SK-N-DZ (cell line): ENCODE data around the gene RNF223.
"Not testable (repeated sequence)": the region's sequence is repeated elsewhere in the genome, so short reads cannot be mapped to it uniquely, and the experiment has no call there.

Experiments used
- DNase-seq: peaks from one replicate; pipeline ENCODE4 v3.0.0-alpha.2; 2015; ENCODE audit warnings: low spot score

The RNF223 gene

DNA sequence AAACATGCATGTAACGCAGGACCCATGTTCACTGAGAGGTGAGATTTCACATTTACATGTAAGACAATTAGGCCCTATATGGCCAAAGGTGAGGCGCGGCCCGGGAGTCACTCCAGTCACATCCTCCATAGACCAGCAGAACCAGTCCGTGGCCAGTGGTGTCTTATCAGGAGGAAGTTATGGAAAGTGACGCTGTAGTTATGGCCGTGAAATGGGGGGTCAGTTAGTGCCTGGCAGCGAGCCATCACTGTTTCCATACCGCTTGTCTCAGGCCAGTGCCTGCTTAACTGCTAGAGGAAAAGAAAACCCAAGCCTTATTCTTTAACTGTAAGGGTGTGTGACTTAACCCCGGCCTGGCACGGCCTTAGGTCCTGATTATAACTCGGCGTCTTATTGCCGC lies 35.6 kb upstream of the RNF223 start:
- no peak for DNase-seq

DNA sequence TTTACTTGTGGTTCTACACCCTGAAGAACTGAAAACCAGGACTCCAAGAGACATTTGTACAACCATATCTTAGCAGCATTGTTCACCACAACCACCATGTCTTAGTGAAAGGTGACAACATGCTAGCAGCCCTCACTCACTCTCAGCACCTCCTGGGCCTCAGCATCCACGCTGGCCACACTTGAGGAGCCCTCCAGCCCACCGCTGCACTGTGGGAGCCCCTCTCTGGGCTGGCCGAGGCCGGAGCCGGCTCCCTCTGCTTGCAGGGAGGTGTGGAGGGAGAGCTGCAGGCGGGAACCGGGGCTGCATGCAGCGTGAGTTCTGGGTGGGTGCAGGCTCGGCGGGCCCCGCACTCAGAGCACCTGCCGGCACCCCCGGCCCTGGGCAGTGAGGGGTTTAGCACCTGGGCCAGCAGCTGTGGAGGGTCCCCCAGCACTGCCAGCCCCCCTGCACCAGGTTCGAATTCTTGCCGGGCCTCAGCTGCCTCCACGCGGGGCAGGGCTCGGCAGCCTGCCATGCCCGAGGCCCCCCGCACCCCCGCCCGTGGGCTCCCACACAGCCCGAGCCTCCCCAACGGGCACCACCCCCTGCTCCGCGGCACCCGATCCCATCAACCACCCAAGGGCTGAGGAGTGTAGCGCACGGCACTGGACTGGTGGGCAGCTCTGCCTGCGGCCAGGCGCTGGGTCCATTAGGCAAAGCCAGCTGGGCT lies 32.6 kb upstream of the RNF223 start:
- no peak for DNase-seq

DNA sequence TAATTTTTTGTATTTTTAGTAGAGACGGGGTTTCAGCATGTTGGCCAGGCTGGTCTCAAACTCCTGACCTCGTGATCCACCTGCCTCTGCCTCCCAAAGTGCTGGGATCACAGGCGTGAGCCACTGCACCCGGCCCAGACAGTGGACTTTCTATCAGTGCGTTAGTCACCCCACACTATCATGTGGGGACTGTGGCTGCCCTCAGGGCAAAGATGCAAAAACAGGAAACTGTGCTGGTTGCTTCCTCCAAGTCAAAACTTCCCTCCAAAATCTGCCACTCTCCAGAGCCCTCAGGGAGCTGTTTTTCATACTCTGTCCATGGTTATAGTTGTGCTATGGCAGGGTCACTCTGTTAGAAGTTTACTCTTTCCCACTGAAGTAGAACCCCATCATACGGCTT lies 30.0 kb upstream of the RNF223 start:
- not testable (repeated sequence) for DNase-seq

DNA sequence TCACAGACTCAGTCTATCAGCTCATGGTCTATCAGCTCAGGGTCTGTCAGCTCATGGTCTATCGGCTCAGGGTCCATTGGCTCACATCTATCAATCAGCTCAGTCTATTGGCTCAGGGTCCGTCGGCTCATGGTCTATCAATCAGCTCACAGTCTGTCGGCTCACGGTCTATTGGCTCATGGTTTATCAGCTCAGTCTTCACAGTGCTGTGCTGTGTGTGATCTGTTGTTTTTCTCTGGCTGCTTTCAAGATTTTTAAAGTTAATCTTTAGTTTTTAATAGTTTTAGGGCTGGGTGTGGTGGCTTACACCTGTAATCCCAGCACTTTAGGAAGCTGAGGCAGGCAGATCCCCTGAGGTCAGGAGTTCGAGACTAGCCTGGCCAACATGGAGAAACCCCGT lies 27.4 kb upstream of the RNF223 start:
- DNase-seq = no peak

DNA sequence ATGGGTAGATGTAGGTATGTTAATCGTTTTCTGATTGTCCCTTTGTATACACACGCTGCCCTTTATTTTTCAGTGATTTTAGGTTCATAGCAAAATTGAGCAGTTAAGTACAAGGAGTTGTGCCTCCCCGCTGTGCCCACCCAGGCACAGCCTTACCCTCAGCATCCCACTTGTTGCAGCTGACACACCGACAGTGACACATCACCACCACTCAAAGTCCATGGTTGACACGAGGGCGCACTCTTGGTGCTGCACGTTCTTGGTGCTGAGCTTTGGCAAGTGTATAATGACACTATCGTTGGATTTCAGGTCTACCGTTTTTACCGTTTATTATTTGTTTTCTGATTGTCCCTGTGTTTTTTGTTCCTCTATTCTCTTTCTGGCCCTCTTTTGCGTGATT lies 26.2 kb upstream of the RNF223 start:
- no peak for DNase-seq

DNA sequence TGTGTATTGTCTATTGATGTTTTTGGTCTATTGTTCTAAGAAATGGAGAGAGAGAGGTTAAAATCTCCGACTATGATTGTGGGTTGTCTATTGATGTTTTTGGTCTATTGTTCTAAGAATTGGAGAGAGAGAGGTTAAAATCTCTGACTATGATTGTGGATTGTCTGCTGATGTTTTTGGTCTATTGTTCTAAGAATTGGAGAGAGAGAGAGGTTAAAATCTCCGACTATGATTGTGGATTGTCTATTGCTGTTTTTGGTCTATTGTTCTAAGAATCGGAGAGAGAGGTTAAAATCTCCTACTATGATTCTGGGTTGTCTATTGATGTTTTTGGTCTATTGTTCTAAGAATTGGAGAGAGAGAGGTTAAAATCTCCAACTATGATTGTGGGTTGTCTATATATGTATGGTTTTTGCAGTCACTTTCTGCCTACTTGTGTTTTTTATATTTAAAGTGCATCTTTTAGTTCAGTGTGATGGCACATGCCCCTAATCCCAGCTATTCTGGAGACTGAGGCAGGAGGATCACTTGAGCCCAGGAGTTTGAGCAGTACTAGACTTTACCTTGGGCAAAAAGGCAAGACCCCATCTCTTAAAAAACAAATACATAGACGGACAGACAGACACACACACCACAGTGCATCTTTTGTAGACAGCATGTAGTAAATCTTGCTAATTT lies 25.5 kb upstream of the RNF223 start:
- DNase-seq = no peak

DNA sequence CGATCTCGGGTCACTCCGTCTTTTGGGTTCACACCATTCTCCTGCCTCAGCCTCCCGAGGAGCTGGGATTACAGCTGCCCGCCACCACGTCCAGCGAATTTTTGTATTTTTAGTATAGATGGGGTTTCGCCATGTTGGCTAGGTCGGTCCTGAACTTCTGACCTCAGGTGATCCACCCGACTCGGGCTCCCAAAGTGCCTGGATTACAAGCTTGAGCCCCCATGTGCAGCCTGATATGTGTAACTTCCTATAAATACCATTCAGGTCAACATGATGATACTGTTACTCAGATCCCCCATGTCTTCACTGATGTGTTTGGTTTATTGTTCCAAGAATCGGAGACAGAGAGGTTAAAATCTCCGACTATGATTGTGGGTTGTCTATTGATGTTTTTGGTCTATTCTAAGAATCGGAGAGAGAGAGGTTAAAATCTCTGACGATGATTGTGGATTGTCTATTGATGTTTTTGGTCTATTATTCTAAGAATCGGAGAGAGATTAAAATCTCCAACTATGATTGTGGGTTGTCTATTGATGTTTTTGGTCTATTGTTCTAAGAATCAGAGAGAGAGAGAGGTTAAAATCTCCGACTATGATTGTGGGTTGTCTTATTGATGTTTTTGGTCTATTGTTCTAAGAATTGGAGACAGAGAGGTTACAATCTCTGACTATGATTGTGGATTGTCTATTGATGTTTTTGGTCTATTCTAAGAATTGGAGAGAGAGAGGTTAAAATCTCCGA lies 24.7 kb upstream of the RNF223 start:
- no peak for DNase-seq

DNA sequence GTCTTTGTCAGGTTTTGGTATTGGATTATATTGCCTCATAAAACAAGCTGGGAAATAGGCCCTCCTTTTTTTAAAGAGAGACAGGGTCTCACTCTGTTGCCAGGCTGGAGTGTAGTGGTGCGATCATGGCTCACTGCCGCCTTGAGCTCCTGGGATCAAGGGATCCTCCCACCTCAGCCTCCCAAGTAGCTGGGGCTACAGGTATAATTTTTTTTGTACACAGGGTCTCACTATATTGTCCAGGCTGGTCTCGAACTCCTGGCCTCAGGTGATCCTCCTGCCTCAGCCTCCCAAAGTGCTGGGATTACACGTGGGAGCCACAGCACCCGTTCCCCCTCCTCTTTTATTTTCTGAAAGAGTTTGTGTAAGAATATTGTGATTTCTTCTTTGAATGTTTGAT lies 22.0 kb upstream of the RNF223 start:
- DNase-seq = not testable (repeated sequence)

DNA sequence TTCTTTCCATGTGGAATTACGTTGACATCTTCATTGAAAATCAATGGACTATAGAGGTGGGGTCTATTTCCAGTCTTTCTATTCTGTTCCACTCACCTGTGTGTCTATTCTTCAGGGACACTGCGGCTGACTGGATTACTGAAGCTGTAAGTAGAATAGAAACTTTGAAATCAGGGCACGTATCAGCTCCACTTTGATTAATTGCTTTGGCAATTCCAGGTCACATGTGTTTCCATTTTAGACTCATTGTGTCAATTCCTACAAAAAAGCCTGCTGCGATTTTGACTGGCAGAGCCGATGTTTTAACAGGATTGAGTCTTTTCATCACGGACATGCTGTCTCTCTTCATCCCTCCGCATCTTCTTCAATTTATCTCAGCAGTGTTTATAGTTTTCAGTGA lies 20.9 kb upstream of the RNF223 start:
- no peak for DNase-seq

DNA sequence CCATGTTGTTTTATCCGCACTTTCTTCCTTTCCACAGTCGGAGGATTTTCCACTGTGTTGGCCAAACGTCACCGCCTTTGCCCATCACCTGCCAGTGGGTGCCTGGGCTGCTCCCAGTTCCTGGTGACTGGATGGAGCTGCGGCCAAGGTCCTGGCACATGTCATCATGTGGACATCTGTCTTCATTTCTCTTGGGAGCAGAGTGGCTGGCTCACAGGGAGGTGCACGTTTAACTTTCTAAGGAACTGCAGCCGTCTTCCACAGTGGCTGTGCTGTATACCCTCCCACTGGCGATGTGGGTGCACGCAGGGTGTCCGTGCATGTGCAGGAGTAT lies 19.5 kb upstream of the RNF223 start:
- DNase-seq = no peak

DNA sequence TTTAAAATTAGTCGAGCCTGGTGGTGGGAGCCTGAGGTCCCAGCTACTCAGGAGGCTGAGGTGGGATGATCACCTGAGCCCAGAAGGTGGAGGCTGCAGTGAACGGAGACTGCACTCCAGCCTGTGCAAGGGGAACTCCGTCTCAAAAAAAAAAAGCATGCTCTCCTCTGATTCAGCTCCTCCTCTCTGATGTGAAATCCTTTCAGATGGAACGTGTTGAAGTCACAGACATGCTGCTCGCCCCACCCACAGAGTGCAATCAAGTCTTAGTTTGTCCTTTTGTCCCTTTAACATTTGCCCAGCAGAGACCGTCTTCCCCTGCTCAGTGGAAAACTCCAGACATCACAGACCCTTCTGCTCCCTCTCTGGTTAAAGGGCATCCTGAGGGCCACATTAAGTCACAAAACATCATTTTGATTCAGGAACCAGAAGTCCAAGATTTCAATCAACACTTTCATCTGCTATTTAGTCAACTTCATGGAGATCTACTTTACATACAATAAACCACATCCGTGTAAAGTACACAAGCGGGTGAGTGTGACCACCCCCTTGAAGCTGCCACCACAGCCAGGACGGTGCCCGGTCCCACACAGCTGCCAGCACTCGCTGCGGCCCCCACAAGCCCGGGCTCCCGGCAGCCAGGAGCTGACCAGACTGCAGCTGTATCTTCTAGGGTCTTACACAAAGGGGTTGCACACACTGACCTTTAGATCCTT lies 18.9 kb upstream of the RNF223 start:
- DNase-seq = no peak

DNA sequence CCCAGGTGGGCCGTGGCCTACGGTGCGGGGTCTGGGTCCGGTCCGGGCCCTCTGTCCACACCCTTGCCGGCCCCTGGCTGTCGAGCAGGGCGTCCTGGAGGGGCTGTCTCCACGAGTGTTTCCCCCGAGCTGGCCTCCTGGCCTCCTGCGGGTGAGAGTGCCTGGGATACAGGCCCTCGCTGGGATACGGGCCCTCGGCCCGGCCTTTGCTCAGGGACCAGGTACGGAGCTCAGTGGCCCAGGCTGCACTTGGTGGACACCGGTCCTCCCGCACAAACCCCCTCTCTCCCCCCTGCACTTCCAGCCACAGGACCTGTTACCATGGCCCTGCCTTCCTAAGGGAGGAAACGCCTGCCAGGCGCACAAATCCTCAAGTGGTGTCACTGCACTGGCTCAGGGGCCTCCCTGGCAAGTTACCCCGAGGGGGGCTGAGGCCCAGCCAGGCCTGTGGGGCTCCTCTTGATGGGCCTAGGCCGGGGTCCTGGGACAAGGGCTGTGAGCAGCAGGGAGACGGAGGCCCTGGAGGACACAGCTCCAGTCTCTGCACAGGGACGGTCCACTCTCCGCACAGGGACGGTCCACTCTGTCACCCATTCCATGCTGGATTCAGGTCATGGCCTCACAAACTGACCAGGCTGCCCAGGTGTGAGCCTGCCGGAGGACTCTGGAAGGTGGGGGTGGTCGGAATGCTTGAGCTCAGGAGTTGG lies 18.2 kb upstream of the RNF223 start:
- no peak for DNase-seq

DNA sequence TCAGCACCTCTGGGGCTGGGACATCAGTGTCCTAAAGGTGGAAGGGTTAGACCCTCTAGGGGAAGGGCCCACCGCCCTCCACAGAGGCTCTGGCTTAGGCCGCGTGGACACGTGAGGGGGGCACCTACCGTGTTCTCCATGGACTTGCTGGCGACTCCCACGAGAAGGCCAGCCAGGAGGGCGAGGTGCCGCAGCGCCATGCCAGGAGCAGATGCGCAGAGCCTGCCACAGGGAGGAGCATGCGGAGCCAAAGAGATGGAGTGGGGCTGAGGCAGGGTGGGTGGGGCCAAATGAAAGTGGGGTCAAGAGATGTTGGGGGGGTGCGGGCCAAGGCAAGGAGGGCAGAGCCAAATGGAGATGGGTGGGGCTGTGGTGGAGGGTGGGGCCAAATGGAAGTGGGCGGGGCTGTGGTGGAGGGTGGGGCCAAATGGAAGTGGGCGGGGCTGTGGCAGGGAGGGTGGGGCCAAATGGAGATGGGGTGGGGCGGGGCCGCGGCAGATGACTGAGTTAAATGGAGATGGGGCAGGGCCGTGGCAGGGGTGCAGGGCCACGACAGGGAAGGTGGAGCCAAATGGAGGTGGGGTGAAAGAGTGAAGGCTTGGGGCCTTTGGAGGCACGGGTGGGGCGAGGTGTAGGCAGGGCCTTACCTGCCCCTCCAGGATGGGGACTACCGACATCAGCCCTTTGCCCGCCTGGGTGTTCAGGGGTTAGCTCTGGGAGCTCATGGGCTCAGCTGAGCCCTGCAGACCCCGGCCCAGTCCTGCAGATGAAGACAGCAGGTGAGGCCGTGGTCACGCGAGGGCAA lies 17.4 kb upstream of the RNF223 start:
- no peak for DNase-seq

DNA sequence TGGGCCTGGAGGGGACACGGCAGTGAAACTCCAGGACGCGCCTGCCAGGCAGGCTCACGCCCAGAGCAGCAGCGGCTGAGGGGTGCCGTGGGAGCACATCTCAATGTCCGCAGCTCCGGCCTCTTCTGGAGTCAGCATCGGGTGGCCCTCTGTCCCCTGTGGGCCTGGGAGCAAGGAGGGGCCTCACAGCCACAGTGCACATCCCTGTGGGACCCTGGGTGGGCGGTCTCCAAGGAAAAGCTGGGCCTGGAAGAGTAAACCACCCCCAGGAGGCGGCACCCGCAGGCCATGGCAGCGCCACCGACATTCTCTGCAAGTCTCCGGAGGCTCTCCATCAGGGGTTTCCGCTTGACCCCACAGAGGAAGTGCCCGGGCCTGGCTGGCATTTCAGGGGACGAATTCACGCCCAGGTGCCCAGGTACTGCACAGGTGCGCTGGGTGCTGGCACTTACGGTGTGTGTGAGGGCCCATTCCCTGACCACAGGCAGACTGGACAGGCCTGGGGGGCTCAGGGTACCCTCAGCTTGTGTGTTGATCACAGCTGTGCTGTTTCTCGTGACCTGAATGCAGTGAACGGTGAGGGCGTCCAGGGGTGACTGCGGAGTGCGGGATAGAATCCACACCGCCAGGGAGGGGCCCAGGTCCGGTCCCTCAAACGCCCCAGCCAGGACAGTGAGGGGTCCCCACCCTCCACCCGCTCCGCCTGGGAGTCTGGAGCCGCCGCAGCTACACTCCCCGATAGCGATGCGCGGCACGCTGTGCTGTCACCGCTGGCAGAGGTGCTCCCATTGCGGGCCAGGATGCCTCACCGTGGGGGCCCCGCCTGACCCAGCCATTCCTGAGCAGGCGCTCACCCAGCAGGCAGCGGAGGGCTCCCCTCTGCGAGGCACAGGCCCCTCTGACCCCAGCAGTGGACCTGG lies 16.6 kb upstream of the RNF223 start:
- no peak for DNase-seq

DNA sequence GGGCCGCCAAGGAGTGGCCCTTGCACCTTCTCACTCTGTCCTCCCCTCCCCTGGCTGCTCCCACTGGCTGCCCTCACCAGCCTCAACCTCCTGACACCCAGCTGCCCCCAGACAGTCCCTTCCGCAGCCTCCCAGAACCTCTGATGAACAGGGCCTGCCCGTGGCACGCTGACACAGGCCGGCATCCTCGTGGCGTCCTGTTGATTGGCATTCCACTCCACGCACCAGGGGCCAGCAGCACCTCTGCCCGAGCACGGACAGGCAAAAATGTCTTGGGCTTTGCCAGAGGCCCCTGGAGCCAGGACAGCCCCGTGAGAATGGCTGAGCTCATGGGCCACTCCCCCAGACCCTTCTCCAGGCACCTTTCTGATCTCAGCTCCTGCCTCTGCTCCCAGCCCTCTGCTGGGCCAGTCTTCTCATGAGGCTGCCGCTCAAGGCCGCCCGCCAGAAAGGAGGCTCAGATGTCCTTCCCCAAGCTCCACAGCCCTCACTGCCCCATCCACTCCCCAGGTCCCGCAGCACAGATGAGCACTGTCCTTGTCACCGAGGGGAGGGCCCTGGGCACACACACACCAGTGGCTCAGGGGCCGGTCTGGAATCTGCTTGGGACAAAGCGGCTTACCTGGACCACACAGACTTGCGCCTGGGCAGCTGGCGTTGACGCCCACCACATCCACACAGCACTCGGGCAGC lies 15.8 kb upstream of the RNF223 start:
- DNase-seq = no peak

DNA sequence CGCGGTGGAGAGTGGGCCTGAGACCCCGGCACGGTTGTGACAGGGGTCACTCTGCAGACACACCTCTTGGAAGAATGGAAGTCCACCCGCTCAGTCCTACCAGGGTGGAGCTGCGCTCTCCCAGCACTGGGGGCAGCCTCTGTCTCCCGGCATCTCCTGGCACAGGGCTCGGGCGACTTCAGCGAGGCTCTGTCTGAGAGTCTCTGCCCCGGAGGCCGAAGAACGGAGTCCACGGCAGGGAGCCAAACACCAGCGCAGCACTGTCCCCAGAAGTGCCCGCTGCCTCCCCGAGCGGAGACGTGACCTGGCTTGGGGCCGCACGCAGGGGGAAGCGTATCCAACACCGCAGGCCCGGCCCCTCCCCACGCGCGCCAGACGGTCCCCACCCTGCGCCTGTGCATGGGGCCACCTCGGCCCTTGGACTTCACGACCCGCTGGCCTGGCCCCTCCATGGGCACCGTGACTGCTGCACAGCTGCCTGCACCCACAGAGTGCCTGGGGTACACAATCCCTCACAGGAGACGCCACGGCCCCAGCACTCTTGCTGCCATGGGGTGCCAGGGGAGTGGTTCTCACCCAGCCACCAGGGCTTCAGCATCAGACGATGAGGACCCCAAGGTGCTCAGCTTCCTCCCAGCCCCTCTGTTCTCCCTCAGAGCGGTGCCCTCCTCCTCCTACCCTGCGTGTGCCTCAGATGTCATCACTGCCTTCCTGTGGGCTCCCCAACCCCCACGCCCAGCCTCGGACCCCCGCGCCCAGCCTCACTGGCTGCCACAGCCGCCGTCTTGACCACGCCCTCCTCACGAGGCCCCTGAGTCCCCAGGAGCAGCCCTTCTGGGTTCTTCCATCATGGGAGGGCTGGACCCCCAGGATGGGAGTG lies 14.9 kb upstream of the RNF223 start:
- no peak for DNase-seq

DNA sequence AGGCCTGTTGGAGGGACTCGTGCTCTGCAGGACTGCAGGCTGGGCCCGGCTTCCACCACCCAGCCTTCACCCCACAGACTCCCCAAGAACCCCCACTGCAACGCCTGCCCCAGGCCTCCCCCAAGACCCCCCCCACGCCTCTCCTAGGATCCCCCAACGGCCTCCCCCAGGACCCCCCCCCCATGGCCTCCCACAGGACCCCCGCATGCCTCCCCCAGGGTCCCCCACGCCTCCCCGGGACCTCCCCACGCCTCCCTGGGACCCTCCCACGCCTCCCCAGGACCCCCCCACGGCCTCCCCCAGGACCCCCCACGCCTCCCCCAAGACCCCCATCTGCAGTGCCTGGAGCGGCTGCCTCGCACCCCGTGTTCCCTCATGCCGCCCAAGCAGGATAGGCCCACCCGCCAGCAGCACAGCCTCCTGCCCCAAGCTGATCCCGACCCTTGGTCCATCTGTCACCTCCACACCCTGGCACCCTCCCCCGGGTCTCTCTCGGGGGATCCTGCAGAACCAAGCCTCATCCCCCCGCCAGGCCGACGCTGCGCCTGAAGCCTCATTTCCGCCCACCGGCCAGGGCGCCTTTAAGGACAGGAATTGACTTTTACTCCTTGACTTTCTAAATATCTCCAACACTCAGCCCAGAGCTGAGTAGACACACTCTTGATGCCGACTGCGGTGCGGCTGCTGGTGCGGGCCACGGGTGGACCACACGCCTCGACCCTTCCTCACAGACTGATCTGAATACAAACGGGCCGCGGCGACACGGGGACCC lies 14.1 kb upstream of the RNF223 start:
- no peak for DNase-seq
